GM23338 (cell line): ENCODE measurements around the gene ANKRD37. TPM values are rescaled to one million over a fixed set of nuclear protein-coding genes. Genes with fewer than 3 reads are reported as not detected.

ENCODE experiments used
- ATAC-seq: fragments of 200-7000 bp; cut with Tn5 transposase; 3 replicates; pipeline ENCODE4 v1.9.1; 2020
- DNase-seq: peaks from one replicate; pipeline ENCODE4 v3.0.0-alpha.2; 2015; ENCODE audit warnings: low spot score
- H2AFZ ChIP-seq: fragments of 200-600 bp; sonication (generic); 2 replicates; pipeline ENCODE4 v1.8.0; 2016; ENCODE audit warnings: antibody characterized with exemption, mild to moderate bottlenecking, moderate library complexity
- H3F3A ChIP-seq: fragments of 200-600 bp; sonication (generic); replicated peaks from 2 replicates; pipeline ENCODE4 v1.8.0; 2017; ENCODE audit warnings: antibody characterized with exemption, mixed run types, low read depth
- H3K27ac ChIP-seq: fragments of 200-600 bp; sonication (generic); 2 replicates; pipeline ENCODE4 v1.6.1; 2016; ENCODE audit warnings: low read depth
- H3K27me3 ChIP-seq: fragments of 200-600 bp; sonication (generic); 2 replicates; pipeline ENCODE4 v1.8.0; 2016; ENCODE audit warnings: mild to moderate bottlenecking, mixed run types, moderate library complexity; ENCODE audit not compliant: insufficient read depth
- H3K36me3 ChIP-seq: fragments of 200-600 bp; sonication (generic); 2 replicates; pipeline ENCODE4 v1.8.0; 2016; ENCODE audit warnings: mild to moderate bottlenecking; ENCODE audit not compliant: insufficient read depth
- H3K4me1 ChIP-seq: fragments of 200-600 bp; sonication (generic); 2 replicates; pipeline ENCODE4 v1.8.0; 2016; ENCODE audit warnings: mild to moderate bottlenecking, moderate library complexity; ENCODE audit not compliant: insufficient read depth
- H3K4me2 ChIP-seq: fragments of 200-600 bp; sonication (generic); 2 replicates; pipeline ENCODE4 v1.7.1; 2017; ENCODE audit warnings: mixed run types
- H3K4me3 ChIP-seq: fragments of 200-600 bp; sonication (generic); 2 replicates; pipeline ENCODE4 v1.6.1; 2016; ENCODE audit warnings: mixed run types
- H3K79me2 ChIP-seq: fragments of 200-600 bp; sonication (generic); replicated peaks from 2 replicates; pipeline ENCODE4 v1.8.0; 2017; ENCODE audit warnings: mild to moderate bottlenecking; ENCODE audit not compliant: insufficient read depth
- H3K9me2 ChIP-seq: fragments of 200-600 bp; sonication (generic); 2 replicates; pipeline ENCODE4 v1.8.0; 2017; ENCODE audit not compliant: insufficient read depth
- H4K20me1 ChIP-seq: fragments of 200-600 bp; sonication (generic); replicated peaks from 2 replicates; pipeline ENCODE4 v1.8.0; 2017; ENCODE audit warnings: mild to moderate bottlenecking; ENCODE audit not compliant: insufficient read depth
- H3K27ac Mint-ChIP-seq: 2 replicates; pipeline ENCODE4 v1.8.0; 2020; ENCODE audit warnings: inconsistent platforms, mild to moderate bottlenecking, moderate library complexity, mixed read lengths
- H3K27me3 Mint-ChIP-seq: 3 replicates; pipeline ENCODE4 v1.8.0; 2022; ENCODE audit warnings: low read depth, mild to moderate bottlenecking, moderate library complexity, mixed read lengths, inconsistent platforms; ENCODE audit not compliant: insufficient read depth, poor library complexity
- H3K36me3 Mint-ChIP-seq: 3 replicates; pipeline ENCODE4 v1.8.0; 2021; ENCODE audit warnings: low read depth, mild to moderate bottlenecking, inconsistent platforms, moderate library complexity, mixed read lengths
- H3K4me1 Mint-ChIP-seq: 3 replicates; pipeline ENCODE4 v1.8.0; 2020; ENCODE audit warnings: mild to moderate bottlenecking, inconsistent platforms, mixed read lengths
- H3K4me3 Mint-ChIP-seq: 3 replicates; pipeline ENCODE4 v1.8.0; 2021; ENCODE audit warnings: moderate library complexity, mild to moderate bottlenecking, inconsistent platforms, mixed read lengths
- H3K9me3 Mint-ChIP-seq: 3 replicates; pipeline ENCODE4 v1.8.0; 2020; ENCODE audit warnings: moderate library complexity, mild to moderate bottlenecking, inconsistent platforms, mixed read lengths
- EZH2 ChIP-seq: fragments of 200-600 bp; sonication (generic); IDR thresholded peaks from one replicate; pipeline ENCODE4 v1.8.0; 2017; ENCODE audit warnings: antibody characterized with exemption, mild to moderate bottlenecking, low read depth; ENCODE audit not compliant: unreplicated experiment
- EZH2phosphoT487 ChIP-seq: fragments of 200-600 bp; sonication (generic); IDR thresholded peaks from one replicate; pipeline ENCODE4 v1.8.1; 2018; ENCODE audit warnings: antibody characterized with exemption; ENCODE audit not compliant: unreplicated experiment
- NANOG ChIP-seq: IDR thresholded peaks from 2 replicates; pipeline ENCODE4 v1.6.1; 2016; ENCODE audit warnings: antibody characterized with exemption, borderline replicate concordance
- POLR2AphosphoS5 ChIP-seq: IDR thresholded peaks from 2 replicates; pipeline ENCODE4 v1.6.1; 2016; ENCODE audit warnings: antibody characterized with exemption, low read depth
- STAT1 ChIP-seq: IDR thresholded peaks from one replicate; pipeline ENCODE4 v1.6.1; 2016; ENCODE audit warnings: antibody characterized with exemption; ENCODE audit not compliant: unreplicated experiment
- ZNF114 ChIP-seq: fragments of 250-450 bp; sonication (Bioruptor Pico); IDR thresholded peaks from 2 replicates; pipeline ENCODE4 v1.5.0; 2020; ENCODE audit warnings: mild to moderate bottlenecking, moderate library complexity
- ZNF331 ChIP-seq: fragments of 250-450 bp; sonication (Bioruptor Pico); IDR thresholded peaks from 2 replicates; pipeline ENCODE4 v1.5.0; 2020; ENCODE audit warnings: low read depth, mild to moderate bottlenecking, moderate library complexity
- polyA plus RNA-seq: library from polyadenylated mRNA; unstranded; fragments of >200 nt; fragmentation: Nextera tagmentation; extraction: Ambion mirVana; gene quantifications from 2 replicates; pipeline ENCODE4 v1.2.1, GENCODE V29; 2016
- total RNA-seq: library from RNA; depleted of rRNA; stranded (reverse); fragments of >200 nt; shearing (Covaris generic); gene quantifications from 2 replicates; pipeline ENCODE4 v1.2.3, GENCODE V29; 2014
- TF ChIP-seq, protein P1 (sequence below): fragments of 250-450 bp; sonication (Bioruptor Pico); IDR thresholded peaks from 2 replicates; pipeline ENCODE4 v1.5.0; 2020; ENCODE audit warnings: mild to moderate bottlenecking, moderate library complexity
- TF ChIP-seq, protein P2 (sequence below): IDR thresholded peaks from 2 replicates; pipeline ENCODE4 v1.6.1; 2016; ENCODE audit warnings: antibody characterized with exemption
- TF ChIP-seq, protein P3 (sequence below): IDR thresholded peaks from one replicate; pipeline ENCODE4 v1.6.1; 2018; ENCODE audit warnings: antibody characterized with exemption; ENCODE audit not compliant: unreplicated experiment

The ANKRD37 gene
- total and polyA plus RNA-seq, 2 experiments from 2014 or later: 1.8 to 4.9 TPM

DNA sequence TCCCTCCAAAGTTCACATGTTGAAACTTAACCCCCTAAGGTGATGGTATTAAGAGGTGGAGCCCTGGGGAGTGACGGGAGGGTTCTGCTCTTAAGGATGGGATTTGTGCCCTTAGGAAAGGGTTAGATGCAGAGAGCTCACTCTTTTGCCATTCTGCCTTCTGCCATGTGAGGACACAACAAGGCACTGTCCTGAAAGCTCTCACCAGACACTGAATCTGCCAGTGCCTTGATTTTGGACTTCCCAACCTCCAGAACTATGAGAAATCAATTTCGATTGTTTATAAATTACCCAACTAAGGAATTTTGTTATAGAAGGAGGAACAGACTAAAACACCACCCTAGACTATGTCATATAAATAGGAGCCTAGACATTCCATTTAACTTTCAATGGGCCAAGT is 12.6 kb upstream of the ANKRD37 start:
- no peaks in the 10 kb centered on the region for H3K4me1 ChIP-seq
- no peaks in the 10 kb centered on the region for H3F3A ChIP-seq
- TF ChIP-seq STAT1: no peak
- no peak for TF ChIP-seq ZNF331
- TF ChIP-seq, protein P1, sequence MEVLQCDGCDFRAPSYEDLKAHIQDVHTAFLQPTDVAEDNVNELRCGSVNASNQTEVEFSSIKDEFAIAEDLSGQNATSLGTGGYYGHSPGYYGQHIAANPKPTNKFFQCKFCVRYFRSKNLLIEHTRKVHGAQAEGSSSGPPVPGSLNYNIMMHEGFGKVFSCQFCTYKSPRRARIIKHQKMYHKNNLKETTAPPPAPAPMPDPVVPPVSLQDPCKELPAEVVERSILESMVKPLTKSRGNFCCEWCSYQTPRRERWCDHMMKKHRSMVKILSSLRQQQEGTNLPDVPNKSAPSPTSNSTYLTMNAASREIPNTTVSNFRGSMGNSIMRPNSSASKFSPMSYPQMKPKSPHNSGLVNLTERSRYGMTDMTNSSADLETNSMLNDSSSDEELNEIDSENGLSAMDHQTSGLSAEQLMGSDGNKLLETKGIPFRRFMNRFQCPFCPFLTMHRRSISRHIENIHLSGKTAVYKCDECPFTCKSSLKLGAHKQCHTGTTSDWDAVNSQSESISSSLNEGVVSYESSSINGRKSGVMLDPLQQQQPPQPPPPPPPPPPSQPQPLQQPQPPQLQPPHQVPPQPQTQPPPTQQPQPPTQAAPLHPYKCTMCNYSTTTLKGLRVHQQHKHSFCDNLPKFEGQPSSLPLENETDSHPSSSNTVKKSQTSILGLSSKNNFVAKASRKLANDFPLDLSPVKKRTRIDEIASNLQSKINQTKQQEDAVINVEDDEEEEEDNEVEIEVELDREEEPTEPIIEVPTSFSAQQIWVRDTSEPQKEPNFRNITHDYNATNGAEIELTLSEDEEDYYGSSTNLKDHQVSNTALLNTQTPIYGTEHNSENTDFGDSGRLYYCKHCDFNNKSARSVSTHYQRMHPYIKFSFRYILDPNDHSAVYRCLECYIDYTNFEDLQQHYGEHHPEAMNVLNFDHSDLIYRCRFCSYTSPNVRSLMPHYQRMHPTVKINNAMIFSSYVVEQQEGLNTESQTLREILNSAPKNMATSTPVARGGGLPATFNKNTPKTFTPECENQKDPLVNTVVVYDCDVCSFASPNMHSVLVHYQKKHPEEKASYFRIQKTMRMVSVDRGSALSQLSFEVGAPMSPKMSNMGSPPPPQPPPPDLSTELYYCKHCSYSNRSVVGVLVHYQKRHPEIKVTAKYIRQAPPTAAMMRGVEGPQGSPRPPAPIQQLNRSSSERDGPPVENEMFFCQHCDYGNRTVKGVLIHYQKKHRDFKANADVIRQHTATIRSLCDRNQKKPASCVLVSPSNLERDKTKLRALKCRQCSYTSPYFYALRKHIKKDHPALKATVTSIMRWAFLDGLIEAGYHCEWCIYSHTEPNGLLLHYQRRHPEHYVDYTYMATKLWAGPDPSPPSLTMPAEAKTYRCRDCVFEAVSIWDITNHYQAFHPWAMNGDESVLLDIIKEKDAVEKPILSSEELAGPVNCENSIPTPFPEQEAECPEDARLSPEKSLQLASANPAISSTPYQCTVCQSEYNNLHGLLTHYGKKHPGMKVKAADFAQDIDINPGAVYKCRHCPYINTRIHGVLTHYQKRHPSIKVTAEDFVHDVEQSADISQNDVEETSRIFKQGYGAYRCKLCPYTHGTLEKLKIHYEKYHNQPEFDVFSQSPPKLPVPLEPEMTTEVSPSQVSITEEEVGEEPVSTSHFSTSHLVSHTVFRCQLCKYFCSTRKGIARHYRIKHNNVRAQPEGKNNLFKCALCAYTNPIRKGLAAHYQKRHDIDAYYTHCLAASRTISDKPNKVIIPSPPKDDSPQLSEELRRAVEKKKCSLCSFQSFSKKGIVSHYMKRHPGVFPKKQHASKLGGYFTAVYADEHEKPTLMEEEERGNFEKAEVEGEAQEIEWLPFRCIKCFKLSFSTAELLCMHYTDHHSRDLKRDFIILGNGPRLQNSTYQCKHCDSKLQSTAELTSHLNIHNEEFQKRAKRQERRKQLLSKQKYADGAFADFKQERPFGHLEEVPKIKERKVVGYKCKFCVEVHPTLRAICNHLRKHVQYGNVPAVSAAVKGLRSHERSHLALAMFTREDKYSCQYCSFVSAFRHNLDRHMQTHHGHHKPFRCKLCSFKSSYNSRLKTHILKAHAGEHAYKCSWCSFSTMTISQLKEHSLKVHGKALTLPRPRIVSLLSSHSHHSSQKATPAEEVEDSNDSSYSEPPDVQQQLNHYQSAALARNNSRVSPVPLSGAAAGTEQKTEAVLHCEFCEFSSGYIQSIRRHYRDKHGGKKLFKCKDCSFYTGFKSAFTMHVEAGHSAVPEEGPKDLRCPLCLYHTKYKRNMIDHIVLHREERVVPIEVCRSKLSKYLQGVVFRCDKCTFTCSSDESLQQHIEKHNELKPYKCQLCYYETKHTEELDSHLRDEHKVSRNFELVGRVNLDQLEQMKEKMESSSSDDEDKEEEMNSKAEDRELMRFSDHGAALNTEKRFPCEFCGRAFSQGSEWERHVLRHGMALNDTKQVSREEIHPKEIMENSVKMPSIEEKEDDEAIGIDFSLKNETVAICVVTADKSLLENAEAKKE (CRISPR knock-in tag): no peak
- no peak for TF ChIP-seq POLR2AphosphoS5
- no peak for TF ChIP-seq ZNF114 (CRISPR knock-in tag)
- TF ChIP-seq, protein P2, sequence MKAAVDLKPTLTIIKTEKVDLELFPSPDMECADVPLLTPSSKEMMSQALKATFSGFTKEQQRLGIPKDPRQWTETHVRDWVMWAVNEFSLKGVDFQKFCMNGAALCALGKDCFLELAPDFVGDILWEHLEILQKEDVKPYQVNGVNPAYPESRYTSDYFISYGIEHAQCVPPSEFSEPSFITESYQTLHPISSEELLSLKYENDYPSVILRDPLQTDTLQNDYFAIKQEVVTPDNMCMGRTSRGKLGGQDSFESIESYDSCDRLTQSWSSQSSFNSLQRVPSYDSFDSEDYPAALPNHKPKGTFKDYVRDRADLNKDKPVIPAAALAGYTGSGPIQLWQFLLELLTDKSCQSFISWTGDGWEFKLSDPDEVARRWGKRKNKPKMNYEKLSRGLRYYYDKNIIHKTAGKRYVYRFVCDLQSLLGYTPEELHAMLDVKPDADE: no peak
- TF ChIP-seq EZH2: no peak
- TF ChIP-seq NANOG: no peak
- TF ChIP-seq, protein P3, sequence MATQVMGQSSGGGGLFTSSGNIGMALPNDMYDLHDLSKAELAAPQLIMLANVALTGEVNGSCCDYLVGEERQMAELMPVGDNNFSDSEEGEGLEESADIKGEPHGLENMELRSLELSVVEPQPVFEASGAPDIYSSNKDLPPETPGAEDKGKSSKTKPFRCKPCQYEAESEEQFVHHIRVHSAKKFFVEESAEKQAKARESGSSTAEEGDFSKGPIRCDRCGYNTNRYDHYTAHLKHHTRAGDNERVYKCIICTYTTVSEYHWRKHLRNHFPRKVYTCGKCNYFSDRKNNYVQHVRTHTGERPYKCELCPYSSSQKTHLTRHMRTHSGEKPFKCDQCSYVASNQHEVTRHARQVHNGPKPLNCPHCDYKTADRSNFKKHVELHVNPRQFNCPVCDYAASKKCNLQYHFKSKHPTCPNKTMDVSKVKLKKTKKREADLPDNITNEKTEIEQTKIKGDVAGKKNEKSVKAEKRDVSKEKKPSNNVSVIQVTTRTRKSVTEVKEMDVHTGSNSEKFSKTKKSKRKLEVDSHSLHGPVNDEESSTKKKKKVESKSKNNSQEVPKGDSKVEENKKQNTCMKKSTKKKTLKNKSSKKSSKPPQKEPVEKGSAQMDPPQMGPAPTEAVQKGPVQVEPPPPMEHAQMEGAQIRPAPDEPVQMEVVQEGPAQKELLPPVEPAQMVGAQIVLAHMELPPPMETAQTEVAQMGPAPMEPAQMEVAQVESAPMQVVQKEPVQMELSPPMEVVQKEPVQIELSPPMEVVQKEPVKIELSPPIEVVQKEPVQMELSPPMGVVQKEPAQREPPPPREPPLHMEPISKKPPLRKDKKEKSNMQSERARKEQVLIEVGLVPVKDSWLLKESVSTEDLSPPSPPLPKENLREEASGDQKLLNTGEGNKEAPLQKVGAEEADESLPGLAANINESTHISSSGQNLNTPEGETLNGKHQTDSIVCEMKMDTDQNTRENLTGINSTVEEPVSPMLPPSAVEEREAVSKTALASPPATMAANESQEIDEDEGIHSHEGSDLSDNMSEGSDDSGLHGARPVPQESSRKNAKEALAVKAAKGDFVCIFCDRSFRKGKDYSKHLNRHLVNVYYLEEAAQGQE: no peak
- no peak for TF ChIP-seq EZH2phosphoT487
- no peak for DNase-seq
- peaks cover 4% of the 10 kb centered on the region for H3K27me3 Mint-ChIP-seq
- H3K79me2 ChIP-seq: no peaks in the 10 kb centered on the region
- H4K20me1 ChIP-seq: no peaks in the 10 kb centered on the region
- H3K4me3 ChIP-seq: no peak overlapping the region
- H3K4me1 Mint-ChIP-seq: 0 out of 3 replicates have a peak, but pooled peaks cover 2% of the 10 kb centered on the region
- H2AFZ ChIP-seq: no peak overlapping the region
- H3K36me3 Mint-ChIP-seq: peaks cover 10% of the 10 kb centered on the region
- H3K27ac ChIP-seq: no peak overlapping the region
- H3K27ac Mint-ChIP-seq: no peak overlapping the region
- H3K4me2 ChIP-seq: no peak overlapping the region
- no peak for ATAC-seq
- no peaks in the 10 kb centered on the region for H3K27me3 ChIP-seq
- H3K36me3 ChIP-seq: no peaks in the 10 kb centered on the region
- H3K9me2 ChIP-seq: no peaks in the 10 kb centered on the region
- H3K9me3 Mint-ChIP-seq: peaks cover 9% of the 10 kb centered on the region; the same call in 2 of the 3 replicates
- no peak overlapping the region for H3K4me3 Mint-ChIP-seq
